GM10847 (cell line): ENCODE data around the gene PPP6R2.

Experiments
- POLR2A ChIP-seq: IDR thresholded peaks from 2 replicates; pipeline ENCODE4 v1.6.1; 2011; ENCODE audit not compliant: insufficient read length; ENCODE audit errors: extremely low read depth

Gene PPP6R2

DNA sequence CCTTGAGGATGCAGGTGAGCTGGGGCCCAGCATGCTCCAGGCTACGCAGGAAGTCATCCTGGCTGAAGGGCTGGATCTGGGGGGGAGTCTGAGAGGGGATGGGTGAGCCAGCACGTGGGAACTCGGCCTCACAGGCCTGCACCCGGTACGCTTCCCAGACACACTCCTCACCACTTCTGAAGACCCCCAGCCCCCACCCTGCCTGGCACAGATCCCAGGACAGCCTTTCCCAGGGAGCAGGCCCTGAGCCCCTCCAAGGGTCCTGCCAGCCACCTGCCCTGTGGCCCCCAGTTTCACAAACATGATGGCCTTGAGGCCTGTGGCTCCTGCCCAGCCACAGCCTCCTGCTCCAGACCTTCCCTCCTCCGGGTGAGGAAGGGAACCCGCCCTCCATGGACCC, 30.1 kb upstream of the PPP6R2 start:
- no peak for TF ChIP-seq POLR2A

DNA sequence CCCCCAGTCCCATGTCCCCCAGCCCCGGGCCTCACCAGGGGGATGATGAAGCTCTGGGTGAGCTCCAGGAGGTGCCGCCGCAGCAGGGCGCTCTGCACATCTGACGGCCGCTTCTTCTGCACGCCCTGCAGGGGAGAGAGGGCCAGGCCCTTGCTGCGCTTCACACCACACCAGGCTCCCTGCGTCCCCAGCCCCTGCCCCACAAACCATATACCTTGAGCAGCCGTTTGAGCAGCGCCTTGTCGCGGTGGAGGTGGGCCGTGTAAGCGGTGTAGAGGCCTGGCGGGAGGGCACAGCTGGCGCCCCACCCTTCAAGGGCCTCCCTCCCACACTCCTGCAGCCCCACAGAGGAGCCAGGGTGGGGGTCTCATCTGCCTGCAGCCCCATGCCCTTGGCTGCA, 29.5 kb upstream of the PPP6R2 start:
- TF ChIP-seq POLR2A = no peak

DNA sequence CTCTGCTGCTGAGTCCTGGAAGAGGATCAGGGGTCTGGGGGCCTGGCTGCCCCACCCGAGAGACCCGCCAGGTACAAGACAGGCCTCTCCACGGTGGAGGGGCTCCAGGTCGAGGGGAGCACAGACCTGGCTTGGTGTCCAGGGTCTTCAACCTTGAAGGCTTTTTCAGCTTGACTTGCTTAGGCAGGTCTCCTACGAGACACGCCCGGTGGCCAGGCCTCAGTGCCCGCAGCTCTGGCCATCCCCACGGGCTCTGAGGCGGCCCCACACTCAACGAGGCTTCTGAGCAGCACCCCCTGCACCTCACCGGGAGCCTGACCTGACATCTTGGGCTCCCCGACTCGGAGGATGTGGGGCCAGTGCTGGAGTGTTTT, 29.1 kb upstream of the PPP6R2 start:
- TF ChIP-seq POLR2A = no peak

DNA sequence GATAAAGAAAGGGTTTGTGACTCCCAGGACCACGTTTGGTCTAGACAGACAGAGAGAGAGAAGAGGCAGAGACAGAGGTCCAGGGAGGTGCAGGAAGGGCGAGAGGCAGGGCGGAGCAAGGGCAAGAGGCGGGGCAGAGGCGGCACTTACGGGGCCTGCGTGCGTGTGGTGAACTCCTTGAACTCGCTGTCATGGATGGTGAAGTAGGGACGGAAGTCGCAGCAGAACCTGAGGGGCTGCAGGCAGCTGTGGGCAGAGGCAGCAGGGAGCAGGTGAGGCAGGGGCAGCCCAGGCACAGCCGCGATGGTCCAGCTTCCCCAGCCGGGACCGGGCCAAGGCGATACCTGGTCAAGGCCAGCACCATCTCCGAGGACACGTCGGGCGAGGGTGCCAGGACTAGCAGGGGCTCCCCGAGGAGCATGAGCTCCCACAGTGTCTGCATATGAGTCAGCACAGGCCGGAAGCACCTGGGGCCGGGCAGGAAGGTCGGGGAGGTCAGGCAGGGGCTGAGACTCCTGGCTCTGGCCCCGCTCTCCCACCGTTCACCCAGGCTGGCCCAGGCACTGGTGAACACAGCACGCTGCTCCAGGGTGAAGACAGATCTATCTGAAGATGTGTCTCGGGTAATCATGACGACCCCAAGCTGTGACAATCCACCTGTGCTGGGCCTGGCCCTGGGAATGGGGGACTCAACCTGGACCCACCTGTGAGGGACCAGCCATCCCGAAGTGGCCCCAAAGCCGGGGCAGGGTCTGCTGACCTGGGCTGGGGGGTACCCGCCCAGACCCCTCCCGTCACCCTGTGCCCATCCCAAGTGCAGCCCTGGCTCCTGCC, 28.5 kb upstream of the PPP6R2 start:
- TF ChIP-seq POLR2A = peak; percentile 75

DNA sequence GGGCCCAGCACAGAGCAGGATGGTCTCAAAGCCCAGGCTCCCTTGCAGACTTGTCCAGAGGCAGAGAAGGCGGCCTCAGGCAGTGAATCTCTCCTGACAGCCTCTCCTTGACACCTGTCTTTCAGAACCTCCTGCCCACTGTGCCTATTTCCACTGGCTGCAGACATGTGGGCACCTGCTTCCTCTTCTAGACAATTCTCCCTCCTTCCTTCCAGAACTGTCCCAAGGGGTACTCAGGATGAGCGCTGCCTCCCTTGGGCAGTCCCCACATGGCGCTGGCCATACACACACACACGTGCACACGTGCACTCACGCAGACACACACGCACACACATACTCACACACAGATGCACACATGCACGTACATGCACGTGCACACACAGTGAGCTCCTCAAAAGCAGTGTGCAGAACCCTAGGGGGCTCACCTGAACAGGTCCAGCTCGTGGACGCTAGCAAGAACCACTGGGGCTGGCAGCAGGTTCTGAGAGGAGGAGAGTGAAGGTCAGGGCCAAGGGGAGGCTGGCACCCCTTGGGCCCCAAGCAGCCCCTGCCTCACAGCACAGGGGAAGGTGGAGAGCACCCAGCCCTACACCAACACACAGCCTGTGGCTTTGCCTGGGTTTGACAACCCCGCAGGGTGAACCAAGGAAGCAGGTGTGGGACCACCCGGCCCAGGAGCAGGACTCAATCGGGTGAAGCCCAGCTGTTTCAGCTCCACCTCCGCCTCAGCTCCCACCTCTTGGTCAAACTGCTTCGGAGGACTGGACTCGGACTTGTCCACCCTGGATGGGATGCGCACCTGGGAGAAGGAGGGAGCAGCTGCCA, 27.6 kb upstream of the PPP6R2 start:
- TF ChIP-seq POLR2A = no peak

DNA sequence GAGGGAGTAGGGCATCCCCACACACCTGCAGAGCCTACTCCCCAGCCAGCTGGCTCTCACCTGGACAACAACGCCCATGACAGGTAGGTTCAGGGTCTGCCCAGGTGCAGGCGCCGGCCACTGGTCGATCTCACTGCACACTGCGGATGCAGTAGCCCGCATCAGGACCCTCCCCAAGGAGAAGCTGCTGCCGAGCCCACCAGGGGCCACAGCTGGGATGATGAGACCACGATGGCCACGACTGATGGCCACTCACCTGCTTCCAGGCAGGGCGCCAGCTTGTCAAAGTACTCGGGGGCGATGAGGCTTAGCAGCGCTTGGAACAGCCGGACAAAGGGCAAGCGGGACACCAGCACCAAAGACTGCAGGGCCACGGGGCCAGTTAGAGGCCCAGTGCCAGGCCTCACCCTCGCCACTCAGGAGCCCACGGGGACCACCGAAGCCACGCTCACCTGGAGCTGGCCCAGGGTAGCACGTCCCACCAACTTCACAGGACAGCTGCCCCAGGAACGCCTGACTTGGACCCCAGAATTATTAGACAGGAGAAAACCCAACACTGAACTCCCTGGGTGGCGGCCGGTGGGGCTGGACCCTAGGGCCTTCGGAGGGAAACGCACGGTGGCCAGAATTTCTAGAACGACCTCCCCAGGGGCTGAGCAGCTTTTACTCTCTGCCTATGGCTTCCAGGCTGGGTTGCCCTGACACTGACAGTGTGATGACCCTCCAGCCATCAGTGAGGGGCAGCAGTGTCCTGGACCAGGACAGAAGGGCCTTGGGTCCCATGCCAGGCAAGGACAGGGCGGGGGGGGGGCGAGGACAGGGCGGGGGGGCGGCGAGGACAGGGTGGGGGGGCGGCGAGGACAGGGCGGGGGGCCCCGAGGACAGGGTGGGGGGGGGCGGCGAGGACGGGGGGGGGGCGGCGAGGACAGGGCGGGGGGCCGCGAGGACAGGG, 26.7 kb upstream of the PPP6R2 start:
- no peak for TF ChIP-seq POLR2A

DNA sequence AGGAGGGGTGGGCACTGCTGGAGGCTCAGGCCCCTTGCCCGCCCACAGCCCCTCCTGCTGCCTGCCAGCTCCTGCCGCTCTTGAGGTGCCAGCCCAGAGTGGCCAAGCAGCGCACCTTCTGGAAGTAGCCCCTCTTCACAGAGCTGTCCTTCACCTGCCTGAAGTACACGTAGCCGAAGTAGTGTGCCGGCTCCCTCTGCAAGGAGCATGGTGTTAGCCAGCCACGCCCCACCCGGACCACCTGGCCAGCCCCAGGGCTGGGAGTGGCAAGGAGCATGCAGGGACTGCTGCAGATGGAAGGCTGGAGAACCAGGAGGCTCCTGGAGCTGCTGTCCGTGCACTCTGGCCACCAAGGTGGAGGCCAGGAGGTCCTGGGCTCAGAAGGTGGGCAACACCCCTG, 25.9 kb upstream of the PPP6R2 start:
- TF ChIP-seq POLR2A = no peak

DNA sequence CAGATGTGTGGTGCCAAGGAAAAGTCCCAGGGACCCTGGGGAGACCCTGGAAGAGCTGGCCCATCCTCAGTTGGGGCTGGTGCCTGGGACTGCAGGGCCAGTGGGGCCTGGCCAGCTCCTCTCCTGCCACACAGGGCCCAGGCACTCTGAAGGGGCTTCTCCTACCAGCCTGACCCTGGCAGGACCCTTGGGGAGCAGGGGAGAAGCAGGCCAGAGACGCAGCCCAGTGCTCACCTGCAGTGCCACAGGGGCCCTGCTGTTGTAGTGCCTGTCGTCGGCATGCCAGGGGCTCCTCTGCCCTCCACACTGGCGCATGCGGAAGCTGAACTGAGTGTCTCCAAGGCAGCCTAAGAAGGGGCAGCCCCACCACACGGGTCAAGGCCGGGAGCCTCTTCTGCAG, 25.5 kb upstream of the PPP6R2 start:
- TF ChIP-seq POLR2A = no peak

DNA sequence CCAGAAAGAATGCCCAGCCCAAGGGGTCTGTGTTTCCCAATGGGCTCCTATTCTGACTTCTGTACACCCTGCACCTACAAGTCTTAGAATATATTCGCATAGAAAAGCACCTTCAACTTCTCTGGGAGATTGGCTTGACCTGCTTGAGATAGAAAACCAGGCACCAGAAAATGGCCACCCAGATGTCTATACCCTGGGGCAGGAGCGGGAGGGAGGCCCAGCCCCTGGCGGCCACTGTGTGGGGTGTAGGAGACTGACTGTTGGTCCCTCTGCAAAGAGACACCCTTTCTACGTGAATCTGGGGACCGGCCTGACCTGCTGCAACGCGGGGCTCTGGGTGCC, 24.8 kb upstream of the PPP6R2 start:
- no peak for TF ChIP-seq POLR2A

DNA sequence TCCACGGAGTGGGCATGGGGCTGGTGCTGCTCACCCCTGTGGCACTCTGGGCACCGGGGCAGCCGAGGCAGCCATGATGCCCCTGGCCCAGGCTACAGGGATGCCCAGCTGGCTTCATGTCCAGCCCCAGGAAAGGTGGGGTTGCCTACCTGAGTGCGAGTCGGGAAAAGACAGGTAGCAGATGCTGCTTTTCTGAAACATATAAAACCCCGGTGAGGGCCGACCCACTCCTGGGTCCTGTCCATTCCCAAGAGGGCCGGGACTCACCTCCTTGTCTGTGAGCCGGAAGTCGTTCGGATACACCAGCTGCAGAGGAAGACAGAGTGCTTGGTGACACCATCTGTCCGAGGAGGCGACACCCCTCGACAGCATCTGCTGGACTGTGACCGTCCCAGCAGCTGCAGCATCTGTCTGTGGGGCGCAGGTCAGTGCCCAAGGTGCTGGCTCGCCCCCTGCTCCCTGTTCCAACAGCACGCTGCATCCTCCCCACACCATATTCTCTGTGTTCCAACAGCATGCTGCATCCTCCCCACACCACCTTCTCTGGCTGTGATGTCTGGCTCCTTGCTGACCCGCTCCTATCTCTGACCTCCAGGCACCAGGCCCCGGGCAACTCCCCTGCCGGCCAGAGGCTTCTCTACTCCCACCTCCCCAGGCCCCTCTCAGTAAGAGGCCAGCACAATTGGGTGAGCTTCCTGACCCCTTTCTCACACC, 24.3 kb upstream of the PPP6R2 start:
- no peak for TF ChIP-seq POLR2A

DNA sequence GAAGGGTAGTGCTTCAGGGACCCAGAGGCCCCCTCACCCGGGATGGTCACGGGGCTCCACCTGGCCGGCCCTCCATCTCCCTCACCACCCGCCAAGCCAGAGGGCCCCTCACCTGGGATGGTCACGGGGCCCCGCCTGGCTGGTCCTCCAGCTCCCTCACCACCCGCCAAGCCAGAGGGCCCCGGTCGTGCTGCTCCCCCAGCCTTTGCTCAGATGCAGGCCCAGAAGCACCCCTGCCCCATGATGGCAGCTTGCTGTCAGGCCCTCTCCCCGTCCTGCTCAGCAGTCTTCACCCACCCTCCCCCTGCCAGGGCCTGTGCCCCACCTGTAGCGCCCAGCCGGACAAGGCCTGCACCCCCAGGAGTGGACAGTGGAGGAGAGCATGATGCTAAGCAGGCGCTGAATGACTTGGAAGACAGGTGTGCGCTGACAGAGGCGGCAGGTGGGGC, 23.6 kb upstream of the PPP6R2 start:
- TF ChIP-seq POLR2A = no peak

DNA sequence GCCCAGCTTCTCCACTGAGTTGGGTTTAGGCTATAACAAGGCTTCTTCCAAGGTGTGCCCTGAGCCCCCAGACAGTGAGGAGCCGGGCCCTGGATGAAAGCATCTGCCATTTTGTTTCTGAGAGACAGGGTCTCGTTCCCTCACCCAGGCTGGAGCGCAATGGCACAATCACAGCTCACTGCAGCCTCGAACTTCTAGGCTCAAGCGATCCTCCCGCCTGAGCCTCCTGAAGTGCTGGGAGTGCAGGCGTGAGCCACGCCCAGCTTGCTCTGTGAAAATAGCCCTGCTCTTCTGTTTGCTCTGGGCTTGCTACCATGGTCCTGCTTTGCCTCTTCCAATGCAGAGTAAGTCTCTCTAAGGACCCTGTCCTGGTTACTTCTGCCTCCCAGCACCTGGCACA, 23.0 kb upstream of the PPP6R2 start:
- no peak for TF ChIP-seq POLR2A

DNA sequence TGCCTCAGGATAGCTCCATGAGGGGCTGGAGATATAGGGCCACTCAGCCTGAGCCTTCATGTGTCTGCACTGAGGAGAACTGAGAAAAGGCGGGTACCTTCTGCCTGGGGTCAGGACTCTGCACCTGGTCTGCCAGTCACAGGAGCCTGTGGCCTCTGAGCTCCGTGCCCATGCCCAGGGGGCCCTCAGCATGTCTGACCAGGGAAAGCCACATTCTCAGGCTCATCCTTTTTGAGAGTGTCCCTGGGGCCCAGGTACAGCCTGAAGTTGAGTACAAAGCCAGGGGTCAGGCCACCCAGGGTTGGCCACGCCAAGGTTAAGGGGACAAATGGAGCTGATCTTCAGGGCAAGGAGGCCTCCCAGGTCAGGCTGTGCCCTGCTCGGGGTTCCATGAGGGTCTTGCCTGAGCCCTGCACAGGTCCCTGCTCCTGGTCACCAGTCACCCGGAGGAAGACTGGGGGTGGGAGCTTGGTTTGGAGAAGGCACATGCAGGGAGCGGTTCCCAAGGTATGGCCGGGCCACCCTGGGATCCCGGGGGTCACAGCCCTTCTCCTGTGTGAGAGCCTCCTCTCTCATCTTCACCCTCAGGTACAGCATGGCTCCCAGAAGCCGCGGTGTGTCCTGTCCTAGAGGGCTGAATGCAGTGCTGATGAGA, 22.3 kb upstream of the PPP6R2 start:
- no peak for TF ChIP-seq POLR2A

DNA sequence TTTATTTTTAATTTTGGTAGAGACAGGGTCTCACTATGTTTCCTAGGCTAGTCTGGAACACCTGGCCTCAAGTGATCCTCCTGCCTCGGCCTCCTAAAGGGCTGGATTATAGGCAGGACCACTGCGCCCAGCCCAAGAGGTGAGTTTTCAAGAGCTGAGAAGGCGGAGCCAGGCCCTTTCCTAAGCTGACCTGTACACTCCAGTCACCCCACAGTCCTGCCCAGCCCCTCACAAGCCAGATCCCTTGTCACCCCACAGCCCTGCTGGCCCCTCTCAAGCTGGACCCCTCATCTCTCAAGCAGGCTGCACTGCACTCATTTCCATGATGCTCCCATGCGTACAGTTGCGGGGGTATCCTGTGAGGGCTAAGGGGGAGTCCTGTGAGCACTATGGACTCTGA, 19.2 kb upstream of the PPP6R2 start:
- no peak for TF ChIP-seq POLR2A
